ENCODE results near the gene GINS1.

DNA sequence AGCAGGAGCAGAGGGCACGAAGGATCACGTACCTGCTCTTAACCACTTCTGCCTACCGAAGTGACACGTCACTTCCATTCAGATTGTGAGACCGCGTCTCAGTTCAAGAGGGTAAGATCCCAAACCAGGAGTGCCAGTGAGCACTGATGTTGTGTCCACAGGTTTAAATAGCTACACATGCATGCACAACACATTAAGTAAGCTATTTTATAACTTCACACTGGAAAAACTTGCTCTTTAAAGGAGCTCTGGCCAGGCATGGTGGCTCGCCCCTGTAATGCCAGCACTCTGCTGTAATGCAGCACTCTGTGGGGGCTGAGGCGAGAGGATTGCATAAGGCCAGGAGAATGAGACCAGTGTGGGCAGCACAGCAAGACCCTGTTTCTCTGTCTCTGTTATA lies 37.9 kb upstream of the GINS1 start:
- TF ChIP-seq, protein P1, sequence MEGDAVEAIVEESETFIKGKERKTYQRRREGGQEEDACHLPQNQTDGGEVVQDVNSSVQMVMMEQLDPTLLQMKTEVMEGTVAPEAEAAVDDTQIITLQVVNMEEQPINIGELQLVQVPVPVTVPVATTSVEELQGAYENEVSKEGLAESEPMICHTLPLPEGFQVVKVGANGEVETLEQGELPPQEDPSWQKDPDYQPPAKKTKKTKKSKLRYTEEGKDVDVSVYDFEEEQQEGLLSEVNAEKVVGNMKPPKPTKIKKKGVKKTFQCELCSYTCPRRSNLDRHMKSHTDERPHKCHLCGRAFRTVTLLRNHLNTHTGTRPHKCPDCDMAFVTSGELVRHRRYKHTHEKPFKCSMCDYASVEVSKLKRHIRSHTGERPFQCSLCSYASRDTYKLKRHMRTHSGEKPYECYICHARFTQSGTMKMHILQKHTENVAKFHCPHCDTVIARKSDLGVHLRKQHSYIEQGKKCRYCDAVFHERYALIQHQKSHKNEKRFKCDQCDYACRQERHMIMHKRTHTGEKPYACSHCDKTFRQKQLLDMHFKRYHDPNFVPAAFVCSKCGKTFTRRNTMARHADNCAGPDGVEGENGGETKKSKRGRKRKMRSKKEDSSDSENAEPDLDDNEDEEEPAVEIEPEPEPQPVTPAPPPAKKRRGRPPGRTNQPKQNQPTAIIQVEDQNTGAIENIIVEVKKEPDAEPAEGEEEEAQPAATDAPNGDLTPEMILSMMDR (IDR thresholded peaks at IDR 0.05; ENCODE audit: insufficient read depth, low read depth, low read length) = no peak
- no peak for TF ChIP-seq EZH2 (IDR thresholded peaks at IDR 0.05; ENCODE audit: insufficient read depth, low read length)
